ENCODE results near the gene ATF6. TPM values are rescaled to one million over a fixed set of nuclear protein-coding genes. Genes with fewer than 3 reads are reported as not detected.
A peak's percentile ranks its signal among the peaks of the same experiment; 100 is the strongest.

ATF6 gene
- total RNA-seq, 2 donors from 2014 or later, result 17.5 to 24.9 TPM

DNA sequence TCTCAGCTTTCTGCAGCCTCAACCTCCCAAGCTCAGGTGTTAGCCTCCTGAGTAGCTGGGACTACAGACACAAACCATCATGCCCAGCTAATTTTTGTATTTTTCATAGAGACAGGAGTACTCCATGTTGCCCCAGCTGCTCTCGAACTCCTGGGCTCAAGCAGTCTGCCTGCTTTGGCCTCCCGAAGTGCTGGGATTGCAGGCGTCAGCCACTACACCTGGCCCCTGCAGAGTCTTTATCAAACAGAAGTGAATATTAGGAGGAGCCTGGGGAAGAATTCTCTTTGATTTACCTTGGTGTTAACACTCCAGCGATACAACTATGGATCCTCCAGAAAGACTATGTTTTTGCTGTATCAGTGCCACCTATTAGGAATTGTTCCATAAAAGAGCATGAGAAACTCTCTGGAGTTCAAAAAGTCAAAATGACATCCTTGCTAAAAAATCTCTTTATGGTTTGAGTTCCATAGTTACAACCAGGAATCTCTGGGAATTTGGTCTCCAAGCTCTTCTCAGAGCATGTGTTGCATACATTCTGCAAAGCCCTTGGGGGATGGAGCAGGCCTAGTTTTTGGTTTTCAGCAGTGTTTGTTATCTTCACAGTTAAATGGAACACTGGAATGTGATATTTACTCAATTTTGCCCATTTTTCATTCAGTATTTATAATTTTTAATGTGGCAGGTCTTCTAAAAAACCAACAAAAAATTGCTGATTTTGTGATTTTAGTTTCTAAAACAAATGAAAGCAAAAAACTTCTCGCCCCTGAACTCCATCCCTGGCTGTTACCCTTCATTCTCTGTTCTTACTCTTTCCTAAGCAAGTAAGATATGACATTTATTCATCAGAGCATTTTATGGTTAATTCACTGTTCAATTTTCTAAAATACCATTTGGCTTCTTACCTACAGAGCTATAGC is 180.2 kb downstream of the ATF6 start:
- peaks cover 4% of the 10 kb centered on the region for H3K4me1 Mint-ChIP-seq
- no peak for ATAC-seq (replicated peaks)
- no peaks in the 10 kb centered on the region for H3K9me3 Mint-ChIP-seq
- H3K27me3 Mint-ChIP-seq, result no peaks in the 10 kb centered on the region
- no peak overlapping the region for H3K27ac Mint-ChIP-seq
- H3K4me3 Mint-ChIP-seq, result no peak overlapping the region
- peaks cover 58% of the 10 kb centered on the region for H3K36me3 Mint-ChIP-seq (ENCODE audit: low read depth)

DNA sequence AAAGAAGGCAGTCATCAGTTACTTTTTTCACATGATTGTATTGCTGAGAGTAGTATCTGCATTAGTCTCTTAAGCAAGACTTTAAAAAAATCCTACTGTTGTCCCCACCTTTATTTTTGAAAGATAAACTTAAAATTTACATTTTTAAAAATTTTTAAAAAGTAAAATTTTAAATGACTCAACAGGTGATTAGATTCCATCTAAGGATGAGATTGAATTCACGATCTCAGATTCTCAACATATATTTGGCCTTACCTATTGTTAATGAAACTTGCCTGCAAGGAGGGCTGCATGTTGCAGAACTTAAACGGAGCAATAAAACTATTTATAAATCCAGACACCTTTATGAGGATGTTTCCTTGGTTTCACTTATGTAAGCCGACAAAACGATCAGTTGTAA is 182.3 kb downstream of the ATF6 start:
- Mint-ChIP-seq H3K4me1 (peaks cover 12% of the 10 kb centered on the region), H3K27me3 (no peaks in the 10 kb centered on the region), H3K9me3 (no peaks in the 10 kb centered on the region), H3K36me3 (ENCODE audit: low read depth) (peaks cover 38% of the 10 kb centered on the region), H3K4me3 (no peak overlapping the region), H3K27ac (no peak overlapping the region)
- no peak for ATAC-seq (replicated peaks)

DNA sequence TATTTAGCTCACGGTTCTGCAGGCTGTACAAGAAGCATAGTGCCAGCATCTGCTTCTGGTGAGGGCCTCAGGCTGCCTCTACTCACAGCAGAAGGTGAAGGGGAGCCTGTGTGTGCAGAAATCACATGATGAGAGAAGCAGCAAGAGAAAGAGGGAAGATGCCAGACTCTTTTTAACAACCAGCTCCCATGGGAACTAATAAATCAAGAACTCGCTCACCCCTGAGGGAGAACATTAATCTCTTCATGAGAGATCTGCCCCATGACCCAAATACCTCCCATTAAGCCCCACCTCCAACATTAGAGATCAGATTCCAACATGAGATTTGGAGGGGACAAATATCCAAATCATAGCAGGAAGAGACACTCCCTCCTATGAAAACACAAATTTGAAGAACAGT is 183.4 kb downstream of the ATF6 start:
- Mint-ChIP-seq H3K36me3 (ENCODE audit: low read depth) (peaks cover 27% of the 10 kb centered on the region), H3K27me3 (no peaks in the 10 kb centered on the region), H3K9me3 (no peaks in the 10 kb centered on the region), H3K4me1 (peaks cover 17% of the 10 kb centered on the region), H3K4me3 (no peak overlapping the region), H3K27ac (no peak overlapping the region)
- ATAC-seq (replicated peaks), result no peak

DNA sequence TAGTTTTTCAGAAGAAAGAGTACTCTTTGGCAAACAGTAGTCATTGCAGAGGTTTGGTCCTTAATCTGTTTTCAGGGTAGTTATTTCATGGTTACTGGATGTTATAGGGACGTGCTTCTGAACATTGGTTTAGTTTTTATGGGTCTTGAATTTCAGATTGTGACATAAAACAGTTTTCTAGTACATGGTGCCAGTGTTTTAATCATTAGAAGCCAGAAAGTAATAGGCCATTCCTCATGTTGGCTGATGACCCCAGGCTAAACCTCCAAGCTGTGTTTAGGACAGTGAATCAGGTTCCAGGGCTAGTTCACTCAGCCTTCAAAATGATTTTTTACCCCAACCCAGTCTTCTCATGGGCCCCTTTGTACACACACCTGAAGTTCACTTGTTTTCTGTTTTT is 184.3 kb downstream of the ATF6 start:
- Mint-ChIP-seq H3K4me1 (peaks cover 20% of the 10 kb centered on the region), H3K27ac (no peak overlapping the region), H3K36me3 (ENCODE audit: low read depth) (peaks cover 19% of the 10 kb centered on the region), H3K9me3 (no peaks in the 10 kb centered on the region), H3K4me3 (no peak overlapping the region), H3K27me3 (no peaks in the 10 kb centered on the region)
- ATAC-seq (replicated peaks), result no peak

DNA sequence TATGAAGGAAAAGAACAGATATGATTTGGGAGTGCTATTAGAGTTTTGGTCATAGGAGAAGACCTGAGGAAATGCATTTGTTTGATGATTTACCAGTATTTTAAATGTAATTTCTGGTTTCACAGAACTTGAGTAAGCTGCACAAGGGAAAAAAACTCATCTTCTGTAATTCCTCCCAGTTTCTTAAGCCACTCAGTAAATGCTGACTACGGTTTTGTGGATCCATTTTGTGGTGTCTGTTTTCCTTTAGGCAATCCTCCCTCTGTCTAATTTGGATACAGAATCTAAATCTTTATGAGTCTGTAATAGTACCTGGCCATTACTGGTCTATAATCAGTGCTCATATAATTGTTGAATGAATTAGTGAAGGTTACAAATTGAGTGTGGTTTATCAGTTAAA is 185.5 kb downstream of the ATF6 start:
- Mint-ChIP-seq H3K27ac (no peak overlapping the region), H3K36me3 (ENCODE audit: low read depth) (peaks cover 16% of the 10 kb centered on the region), H3K9me3 (no peaks in the 10 kb centered on the region), H3K4me1 (peaks cover 20% of the 10 kb centered on the region), H3K4me3 (no peak overlapping the region), H3K27me3 (no peaks in the 10 kb centered on the region)
- no peak for ATAC-seq (replicated peaks)

DNA sequence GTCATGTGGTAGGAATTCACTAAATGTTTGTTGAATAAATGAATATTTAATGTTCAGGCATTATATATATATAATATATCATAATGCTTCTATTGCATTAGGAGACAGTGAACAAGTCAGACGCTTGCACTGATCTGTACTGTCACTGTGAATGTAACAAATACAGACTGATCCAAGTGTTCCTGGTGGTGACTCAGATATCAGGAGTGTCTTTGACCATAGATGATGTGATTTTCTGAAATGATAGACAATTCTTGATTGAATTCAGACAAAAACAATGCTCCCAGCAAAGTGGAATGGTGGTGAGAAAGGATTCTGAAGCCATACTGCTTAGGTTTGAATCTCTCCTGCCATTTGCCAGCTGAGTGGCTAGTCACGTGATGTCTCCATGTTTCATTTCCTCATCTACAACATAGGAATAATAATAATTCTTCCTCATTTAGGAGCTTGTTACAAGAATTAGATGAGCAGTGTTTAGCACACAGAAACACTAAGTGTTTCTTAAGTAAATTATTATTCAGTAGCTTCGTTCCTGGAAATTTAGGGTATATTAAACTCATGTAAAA is 186.6 kb downstream of the ATF6 start:
- H3K27ac Mint-ChIP-seq, result no peak overlapping the region
- peaks cover 13% of the 10 kb centered on the region for H3K36me3 Mint-ChIP-seq (ENCODE audit: low read depth)
- peaks cover 20% of the 10 kb centered on the region for H3K4me1 Mint-ChIP-seq
- H3K9me3 Mint-ChIP-seq, result no peaks in the 10 kb centered on the region
- no peaks in the 10 kb centered on the region for H3K27me3 Mint-ChIP-seq
- ATAC-seq (replicated peaks), result no peak
- no peak overlapping the region for H3K4me3 Mint-ChIP-seq

DNA sequence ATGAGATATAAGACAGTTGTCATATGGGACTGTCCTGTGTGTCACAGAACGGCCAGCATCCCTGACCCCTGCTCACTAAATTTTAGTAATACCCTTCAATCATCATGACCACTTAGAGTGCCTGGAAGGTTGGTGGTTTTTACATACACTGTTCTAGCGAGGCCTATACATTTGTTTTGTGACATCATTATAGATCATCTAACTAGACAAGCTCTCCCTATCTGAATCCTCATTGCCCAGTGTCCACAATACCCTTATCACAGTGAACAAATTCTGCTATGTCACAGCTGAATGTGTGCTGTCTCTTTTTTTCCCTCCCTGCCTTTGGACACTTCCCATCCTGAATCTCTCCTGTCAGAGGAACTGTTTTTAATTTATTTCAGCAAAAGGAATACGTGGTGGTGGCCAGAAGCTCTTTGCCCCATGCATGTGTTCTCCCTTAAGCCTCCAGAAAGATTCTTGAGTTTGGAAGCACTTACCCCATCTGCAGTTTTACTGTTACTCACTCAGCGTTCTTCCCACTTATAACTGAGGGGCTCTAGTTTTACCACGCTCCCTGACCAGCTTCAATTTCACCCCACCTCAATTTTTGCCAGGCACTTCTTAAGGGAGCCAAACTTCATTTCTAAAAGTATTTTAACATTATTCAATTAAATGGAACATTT is 187.3 kb downstream of the ATF6 start:
- Mint-ChIP-seq H3K4me1 (peaks cover 20% of the 10 kb centered on the region), H3K27me3 (no peaks in the 10 kb centered on the region), H3K4me3 (no peak overlapping the region), H3K36me3 (ENCODE audit: low read depth) (peaks cover 16% of the 10 kb centered on the region), H3K27ac (no peak overlapping the region), H3K9me3 (no peaks in the 10 kb centered on the region)
- ATAC-seq (replicated peaks), result no peak

DNA sequence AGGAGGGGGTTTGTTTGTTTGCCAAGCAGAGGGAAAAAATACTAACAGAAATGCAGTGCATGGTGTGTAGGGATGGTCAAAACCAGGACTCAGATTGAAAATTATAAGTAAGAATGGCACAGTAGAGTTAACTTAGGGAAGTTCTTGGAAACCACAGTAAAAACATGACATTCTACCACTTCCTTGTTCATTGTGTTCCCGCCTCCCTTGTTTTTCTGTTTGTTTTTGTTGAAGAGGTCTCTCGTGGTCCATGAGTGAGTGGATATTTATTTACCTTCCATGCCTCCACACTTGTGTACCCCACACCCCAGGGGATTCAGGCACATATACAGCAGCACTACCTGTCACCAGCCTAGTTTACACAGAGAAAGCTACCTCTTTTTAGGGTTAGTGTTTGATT is 187.9 kb downstream of the ATF6 start:
- no peaks in the 10 kb centered on the region for H3K27me3 Mint-ChIP-seq
- H3K36me3 Mint-ChIP-seq (ENCODE audit: low read depth), result peaks cover 22% of the 10 kb centered on the region
- no peaks in the 10 kb centered on the region for H3K9me3 Mint-ChIP-seq
- H3K27ac Mint-ChIP-seq, result no peak overlapping the region
- H3K4me3 Mint-ChIP-seq, result no peak overlapping the region
- ATAC-seq (replicated peaks), result no peak
- peaks cover 20% of the 10 kb centered on the region for H3K4me1 Mint-ChIP-seq

DNA sequence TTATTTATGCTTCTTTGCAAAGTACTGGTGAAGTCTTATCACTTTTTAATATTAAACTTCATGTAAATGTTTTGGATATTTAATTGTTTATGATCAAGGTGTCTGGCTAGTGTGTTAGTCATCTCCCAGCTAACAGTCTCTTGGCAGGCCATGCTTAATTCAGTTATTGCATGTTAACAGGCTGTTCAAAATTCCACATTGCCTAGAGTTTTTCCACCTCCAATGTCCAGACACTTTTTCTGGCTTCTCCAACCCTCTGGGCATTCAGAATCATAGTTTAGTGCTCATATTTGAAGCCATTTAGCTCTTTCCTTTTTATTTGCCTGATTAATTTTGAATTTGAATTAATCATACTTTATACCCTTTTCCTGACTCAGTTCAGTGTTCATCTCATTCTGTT is 188.3 kb downstream of the ATF6 start:
- Mint-ChIP-seq H3K36me3 (ENCODE audit: low read depth) (peaks cover 27% of the 10 kb centered on the region), H3K27ac (no peak overlapping the region), H3K4me1 (peaks cover 20% of the 10 kb centered on the region), H3K27me3 (no peaks in the 10 kb centered on the region), H3K4me3 (no peak overlapping the region), H3K9me3 (no peaks in the 10 kb centered on the region)
- ATAC-seq (replicated peaks), result no peak

DNA sequence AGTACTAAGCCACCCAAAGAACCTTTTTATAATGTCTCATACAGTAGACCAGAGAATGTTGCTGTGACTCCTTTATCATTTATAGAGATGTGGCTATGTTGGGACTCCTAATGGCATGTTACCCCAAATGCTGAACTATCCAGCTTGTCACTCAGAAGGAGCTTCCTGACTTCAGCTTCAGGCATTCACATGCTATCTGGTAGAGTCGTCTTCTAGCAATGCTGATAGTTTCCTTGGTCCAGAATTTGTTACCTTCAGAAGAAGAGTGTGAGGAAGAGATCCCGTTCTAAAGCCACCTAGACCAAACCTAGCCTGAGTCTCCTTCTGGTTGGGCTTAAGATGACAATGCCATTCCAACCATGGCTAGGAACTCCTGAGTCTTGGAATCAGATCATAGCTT is 189.5 kb downstream of the ATF6 start:
- Mint-ChIP-seq H3K27ac (no peak overlapping the region), H3K9me3 (no peaks in the 10 kb centered on the region), H3K36me3 (ENCODE audit: low read depth) (peaks cover 38% of the 10 kb centered on the region), H3K4me3 (no peak overlapping the region), H3K4me1 (peaks cover 26% of the 10 kb centered on the region), H3K27me3 (no peaks in the 10 kb centered on the region)
- no peak for ATAC-seq (replicated peaks)

DNA sequence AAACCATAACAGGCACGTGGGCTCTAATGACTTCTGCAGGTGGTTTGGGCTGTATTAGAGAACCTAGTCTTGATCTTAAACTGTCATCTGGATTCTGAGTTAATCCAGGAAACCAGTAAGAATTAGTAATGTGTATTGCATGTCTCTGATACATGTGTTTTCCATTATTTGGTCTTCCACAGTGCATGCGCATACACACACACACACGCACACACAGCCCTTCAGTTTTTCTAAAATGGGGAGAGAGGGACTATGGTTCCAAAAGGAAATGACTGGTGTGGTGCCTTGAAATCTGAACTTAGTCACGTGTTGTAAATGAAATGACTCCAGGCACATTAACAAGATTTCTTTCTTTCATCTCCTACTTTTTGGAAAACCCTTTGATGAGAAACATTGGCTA is 190.0 kb downstream of the ATF6 start:
- Mint-ChIP-seq H3K36me3 (ENCODE audit: low read depth) (peaks cover 43% of the 10 kb centered on the region), H3K4me1 (peaks cover 26% of the 10 kb centered on the region), H3K27me3 (no peaks in the 10 kb centered on the region), H3K27ac (no peak overlapping the region), H3K4me3 (no peak overlapping the region), H3K9me3 (no peaks in the 10 kb centered on the region)
- no peak for ATAC-seq (replicated peaks)

DNA sequence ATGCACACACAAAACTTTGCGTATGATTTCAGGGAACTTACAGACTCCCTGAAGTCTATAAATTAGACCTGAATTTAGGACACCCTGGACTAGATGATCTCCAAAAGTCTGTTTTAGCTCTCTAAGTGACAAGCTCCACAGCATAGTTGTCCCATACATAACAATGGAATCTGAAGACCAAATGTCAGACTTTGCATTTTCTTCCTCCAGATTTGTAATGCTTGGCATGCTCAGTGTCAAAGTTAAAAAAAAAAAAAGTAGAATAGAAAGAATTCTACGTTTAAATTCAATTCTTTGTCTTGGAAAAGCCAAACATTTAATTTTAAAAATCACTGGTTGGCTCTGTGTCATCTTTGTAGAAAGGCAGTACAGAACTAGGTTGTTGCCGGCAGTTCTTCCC is 190.8 kb downstream of the ATF6 start:
- ATAC-seq (replicated peaks), result no peak
- H3K9me3 Mint-ChIP-seq, result no peaks in the 10 kb centered on the region

DNA sequence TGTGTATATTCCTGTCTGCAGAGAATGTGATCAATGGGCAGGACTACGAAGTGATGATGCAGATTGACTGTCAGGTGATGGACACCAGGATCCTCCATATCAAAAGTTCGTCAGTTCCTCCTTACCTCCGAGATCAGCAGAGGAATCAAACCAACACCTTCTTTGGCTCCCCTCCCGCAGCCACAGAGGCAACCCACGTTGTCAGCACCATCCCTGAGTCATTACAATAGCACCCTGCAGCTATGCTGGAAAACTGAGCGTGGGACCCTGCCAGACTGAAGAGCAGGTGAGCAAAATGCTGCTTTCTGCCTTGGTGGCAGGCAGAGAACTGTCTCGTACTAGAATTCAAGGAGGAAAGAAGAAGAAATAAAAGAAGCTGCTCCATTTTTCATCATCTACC is 192.3 kb downstream of the ATF6 start:
- Mint-ChIP-seq H3K36me3 (ENCODE audit: low read depth) (peaks cover 59% of the 10 kb centered on the region), H3K4me3 (no peak overlapping the region), H3K27ac (no peak overlapping the region), H3K4me1 (peaks cover 30% of the 10 kb centered on the region), H3K27me3 (no peaks in the 10 kb centered on the region), H3K9me3 (no peaks in the 10 kb centered on the region)
- peak; percentile 50 for ATAC-seq (replicated peaks)

More for the DNA sequence above, 190.8 kb downstream of the ATF6 start:
- Mint-ChIP-seq H3K4me3 (no peak overlapping the region), H3K4me1 (peaks cover 30% of the 10 kb centered on the region), H3K27ac (no peak overlapping the region), H3K27me3 (no peaks in the 10 kb centered on the region), H3K36me3 (ENCODE audit: low read depth) (peaks cover 49% of the 10 kb centered on the region)

DNA sequence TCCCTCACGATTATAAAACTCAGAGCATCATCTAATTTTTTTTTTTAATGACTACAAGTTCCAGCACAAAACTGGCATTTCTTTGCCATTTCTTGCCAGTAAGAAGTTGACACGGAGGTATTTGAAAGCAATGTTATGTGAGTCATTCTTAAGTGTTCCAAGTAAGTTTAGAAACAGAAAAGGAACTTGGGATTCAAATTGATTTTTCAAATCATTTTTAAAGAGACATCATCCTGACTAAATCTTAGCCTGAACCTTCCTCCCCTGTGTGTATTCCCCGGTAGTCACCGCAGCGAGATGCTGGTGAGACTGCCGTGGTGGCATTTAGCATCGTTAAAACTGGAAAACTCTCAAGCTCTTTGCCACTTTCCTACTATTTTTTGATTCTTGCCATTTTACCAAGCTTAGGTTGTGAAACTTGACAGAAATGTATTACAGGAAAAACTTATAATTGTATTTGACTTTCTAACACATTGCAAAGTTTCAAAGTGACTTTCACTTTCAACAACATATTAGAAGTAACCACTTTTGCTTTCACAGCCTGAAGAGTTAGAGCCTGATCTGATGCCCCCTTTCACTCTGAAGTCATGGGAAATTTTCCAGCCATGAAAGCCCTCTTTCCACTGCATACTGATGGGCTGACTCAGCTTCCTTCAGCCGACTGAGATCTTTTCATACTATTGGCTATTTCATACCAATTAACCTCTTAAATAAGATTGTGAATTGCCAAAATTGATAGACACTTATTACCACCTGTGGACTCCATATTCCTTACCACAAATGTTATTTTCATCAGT is 196.2 kb downstream of the ATF6 start:
- no peaks in the 10 kb centered on the region for H3K27me3 Mint-ChIP-seq
- ATAC-seq (replicated peaks), result peak; percentile 93
- peaks cover 58% of the 10 kb centered on the region for H3K36me3 Mint-ChIP-seq (ENCODE audit: low read depth)
- peaks cover 19% of the 10 kb centered on the region for H3K4me1 Mint-ChIP-seq
- H3K27ac Mint-ChIP-seq, result peak overlapping the region; percentile 73
- peak overlapping the region; percentile 62 for H3K4me3 Mint-ChIP-seq
- no peaks in the 10 kb centered on the region for H3K9me3 Mint-ChIP-seq

All from activated T-helper 17 cell treated with anti-CD3 and anti-CD28 coated beads, Interleukin-2, amount 50 U/mL, for 72 hours (primary cell).